GM12878 (cell line): Measurements from ENCODE around the gene EPB41. TPM values are rescaled to one million over a fixed set of nuclear protein-coding genes. Genes with fewer than 3 reads are reported as not detected.

Source experiments
- CHD4 ChIP-seq: fragments of 200-600 bp; sonication (generic); IDR thresholded peaks from 2 replicates; pipeline ENCODE4 v1.6.1; 2016; ENCODE audit warnings: mild to moderate bottlenecking
- DPF2 ChIP-seq: fragments of 450-650 bp; IDR thresholded peaks from 2 replicates; pipeline ENCODE4 v1.6.1; 2017; ENCODE audit warnings: mild to moderate bottlenecking
- NFYA ChIP-seq: IDR thresholded peaks from 2 replicates; pipeline ENCODE4 v1.6.1; 2011; ENCODE audit warnings: low read depth, mild to moderate bottlenecking, low read length, improper control_type of control experiment, borderline replicate concordance
- POLR2AphosphoS5 ChIP-seq: IDR thresholded peaks from 2 replicates; pipeline ENCODE4 v1.6.1; 2011; ENCODE audit warnings: mild to moderate bottlenecking, low read length, inconsistent platforms
- TCF12 ChIP-seq: IDR thresholded peaks from 2 replicates; pipeline ENCODE4 v1.6.1; 2011; ENCODE audit warnings: low read depth, mild to moderate bottlenecking, low read length
- ZNF217 ChIP-seq: fragments of 450-650 bp; IDR thresholded peaks from 2 replicates; pipeline ENCODE4 v1.6.1; 2017; ENCODE audit warnings: antibody characterized with exemption, mild to moderate bottlenecking
- ZSCAN29 ChIP-seq: fragments of 450-650 bp; IDR thresholded peaks from 2 replicates; pipeline ENCODE4 v1.6.1; 2017; ENCODE audit warnings: mild to moderate bottlenecking, moderate library complexity
- polyA plus RNA-seq, 11 experiments: library from polyadenylated mRNA; depleted of rRNA in 4 of 11; unstranded in 6 of 11; stranded (reverse) in 5 of 11; fragments of >200 nt; fragmentation: Nextera tagmentation in 4 of 11; fragmentation: Illumina TruSeq in 1 of 11; extraction: Ambion mirVana in 4 of 11; extraction: Trizol in 1 of 11; gene quantifications; 1 replicate in 1 of 11; 2 replicates in 10 of 11; pipeline versions ENCODE4 v1.2.1 to v1.2.3, GENCODE V29; 2011 to 2016; ENCODE audit warnings: inconsistent platforms in 2 of 11, missing spikeins in 2 of 11, low read depth in 1 of 11
- total RNA-seq, 4 experiments: library from RNA; depleted of rRNA in 3 of 4; stranded (reverse); fragments of >200 nt in 3 of 4; fragmentation: Illumina TruSeq in 1 of 4; extraction: Trizol in 1 of 4; gene quantifications; 2 replicates each; pipeline versions ENCODE4 v1.2.1 to v1.2.3, GENCODE V29; 2013 to 2021
- TF ChIP-seq, protein P1 (sequence below): fragments of 450-650 bp; IDR thresholded peaks from 2 replicates; pipeline ENCODE4 v1.6.1; 2017; ENCODE audit warnings: mild to moderate bottlenecking, moderate library complexity
- TF ChIP-seq, protein P2 (sequence below): IDR thresholded peaks from 2 replicates; pipeline ENCODE4 v1.6.1; 2011; ENCODE audit warnings: borderline replicate concordance, low read depth, mild to moderate bottlenecking, moderate library complexity, mixed read lengths, low read length; ENCODE audit not compliant: insufficient read depth; ENCODE audit errors: extremely low read length
- TF ChIP-seq, protein P3 (sequence below): fragments of 450-650 bp; conservative IDR thresholded peaks from 2 replicates; pipeline ENCODE4 v1.6.1; 2017; ENCODE audit warnings: mild to moderate bottlenecking, moderate library complexity

The EPB41 gene
- total and polyA plus RNA-seq, 10 of the 15 experiments (the other 5 are each of a cell fraction or from before 2014, with no cell fraction given) = 1.1 to 77.6 (median 58.8) TPM

DNA sequence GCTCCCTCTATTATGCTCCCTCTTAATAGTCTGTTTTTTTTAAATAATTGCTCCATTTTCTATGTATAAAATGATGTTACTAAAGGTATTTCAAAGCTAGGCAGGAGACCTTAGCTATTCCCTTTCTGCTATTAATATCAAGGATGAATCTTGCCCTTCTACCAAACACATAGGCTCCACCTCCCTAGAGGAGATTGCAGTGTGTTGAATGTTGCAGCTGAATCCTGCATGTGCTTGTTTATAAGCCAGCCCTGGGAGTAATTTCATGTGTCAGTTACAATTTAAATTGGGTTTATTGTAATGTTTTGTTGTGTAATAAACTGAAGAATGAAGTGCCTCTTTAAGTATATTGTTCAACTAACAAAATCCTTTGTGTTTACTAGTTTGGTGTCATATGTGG is 143.3 kb downstream of the EPB41 start (continued):
- TF ChIP-seq, protein P1, sequence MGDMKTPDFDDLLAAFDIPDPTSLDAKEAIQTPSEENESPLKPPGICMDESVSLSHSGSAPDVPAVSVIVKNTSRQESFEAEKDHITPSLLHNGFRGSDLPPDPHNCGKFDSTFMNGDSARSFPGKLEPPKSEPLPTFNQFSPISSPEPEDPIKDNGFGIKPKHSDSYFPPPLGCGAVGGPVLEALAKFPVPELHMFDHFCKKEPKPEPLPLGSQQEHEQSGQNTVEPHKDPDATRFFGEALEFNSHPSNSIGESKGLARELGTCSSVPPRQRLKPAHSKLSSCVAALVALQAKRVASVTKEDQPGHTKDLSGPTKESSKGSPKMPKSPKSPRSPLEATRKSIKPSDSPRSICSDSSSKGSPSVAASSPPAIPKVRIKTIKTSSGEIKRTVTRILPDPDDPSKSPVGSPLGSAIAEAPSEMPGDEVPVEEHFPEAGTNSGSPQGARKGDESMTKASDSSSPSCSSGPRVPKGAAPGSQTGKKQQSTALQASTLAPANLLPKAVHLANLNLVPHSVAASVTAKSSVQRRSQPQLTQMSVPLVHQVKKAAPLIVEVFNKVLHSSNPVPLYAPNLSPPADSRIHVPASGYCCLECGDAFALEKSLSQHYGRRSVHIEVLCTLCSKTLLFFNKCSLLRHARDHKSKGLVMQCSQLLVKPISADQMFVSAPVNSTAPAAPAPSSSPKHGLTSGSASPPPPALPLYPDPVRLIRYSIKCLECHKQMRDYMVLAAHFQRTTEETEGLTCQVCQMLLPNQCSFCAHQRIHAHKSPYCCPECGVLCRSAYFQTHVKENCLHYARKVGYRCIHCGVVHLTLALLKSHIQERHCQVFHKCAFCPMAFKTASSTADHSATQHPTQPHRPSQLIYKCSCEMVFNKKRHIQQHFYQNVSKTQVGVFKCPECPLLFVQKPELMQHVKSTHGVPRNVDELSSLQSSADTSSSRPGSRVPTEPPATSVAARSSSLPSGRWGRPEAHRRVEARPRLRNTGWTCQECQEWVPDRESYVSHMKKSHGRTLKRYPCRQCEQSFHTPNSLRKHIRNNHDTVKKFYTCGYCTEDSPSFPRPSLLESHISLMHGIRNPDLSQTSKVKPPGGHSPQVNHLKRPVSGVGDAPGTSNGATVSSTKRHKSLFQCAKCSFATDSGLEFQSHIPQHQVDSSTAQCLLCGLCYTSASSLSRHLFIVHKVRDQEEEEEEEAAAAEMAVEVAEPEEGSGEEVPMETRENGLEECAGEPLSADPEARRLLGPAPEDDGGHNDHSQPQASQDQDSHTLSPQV = no peak
- TF ChIP-seq, protein P2, sequence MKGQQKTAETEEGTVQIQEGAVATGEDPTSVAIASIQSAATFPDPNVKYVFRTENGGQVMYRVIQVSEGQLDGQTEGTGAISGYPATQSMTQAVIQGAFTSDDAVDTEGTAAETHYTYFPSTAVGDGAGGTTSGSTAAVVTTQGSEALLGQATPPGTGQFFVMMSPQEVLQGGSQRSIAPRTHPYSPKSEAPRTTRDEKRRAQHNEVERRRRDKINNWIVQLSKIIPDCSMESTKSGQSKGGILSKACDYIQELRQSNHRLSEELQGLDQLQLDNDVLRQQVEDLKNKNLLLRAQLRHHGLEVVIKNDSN = no peak
- TF ChIP-seq ZNF217 (no peak), TCF12 (no peak), ZSCAN29 (no peak), CHD4 (no peak), POLR2AphosphoS5 (no peak), DPF2 (no peak), NFYA (no peak)
- TF ChIP-seq, protein P3, sequence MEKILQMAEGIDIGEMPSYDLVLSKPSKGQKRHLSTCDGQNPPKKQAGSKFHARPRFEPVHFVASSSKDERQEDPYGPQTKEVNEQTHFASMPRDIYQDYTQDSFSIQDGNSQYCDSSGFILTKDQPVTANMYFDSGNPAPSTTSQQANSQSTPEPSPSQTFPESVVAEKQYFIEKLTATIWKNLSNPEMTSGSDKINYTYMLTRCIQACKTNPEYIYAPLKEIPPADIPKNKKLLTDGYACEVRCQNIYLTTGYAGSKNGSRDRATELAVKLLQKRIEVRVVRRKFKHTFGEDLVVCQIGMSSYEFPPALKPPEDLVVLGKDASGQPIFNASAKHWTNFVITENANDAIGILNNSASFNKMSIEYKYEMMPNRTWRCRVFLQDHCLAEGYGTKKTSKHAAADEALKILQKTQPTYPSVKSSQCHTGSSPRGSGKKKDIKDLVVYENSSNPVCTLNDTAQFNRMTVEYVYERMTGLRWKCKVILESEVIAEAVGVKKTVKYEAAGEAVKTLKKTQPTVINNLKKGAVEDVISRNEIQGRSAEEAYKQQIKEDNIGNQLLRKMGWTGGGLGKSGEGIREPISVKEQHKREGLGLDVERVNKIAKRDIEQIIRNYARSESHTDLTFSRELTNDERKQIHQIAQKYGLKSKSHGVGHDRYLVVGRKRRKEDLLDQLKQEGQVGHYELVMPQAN = no peak
